Neural progenitor cell (in vitro differentiated cells): ENCODE measurements around the gene ADAMTSL2. TPM values are rescaled to one million over a fixed set of nuclear protein-coding genes. Genes with fewer than 3 reads are reported as not detected.

Experiments used
- DNase-seq: peaks from one replicate; pipeline ENCODE4 v3.0.0-alpha.2; 2016; ENCODE audit warnings: low spot score
- H2AFZ ChIP-seq: fragments of 200-600 bp; sonication (generic); replicated peaks from 2 replicates; pipeline ENCODE4 v1.6.1; 2016; ENCODE audit warnings: antibody characterized with exemption
- H3F3A ChIP-seq: fragments of 200-600 bp; sonication (generic); 2 replicates; pipeline ENCODE4 v1.6.1; 2016; ENCODE audit warnings: antibody characterized with exemption, low read depth
- H3K27ac ChIP-seq: fragments of 200-600 bp; sonication (generic); 2 replicates; pipeline ENCODE4 v1.5.1; 2016; ENCODE audit warnings: mild to moderate bottlenecking
- H3K27me3 ChIP-seq: fragments of 200-600 bp; sonication (generic); 2 replicates; pipeline ENCODE4 v1.6.1; 2016; ENCODE audit warnings: mild to moderate bottlenecking, moderate library complexity
- H3K36me3 ChIP-seq: fragments of 200-600 bp; sonication (generic); 2 replicates; pipeline ENCODE4 v1.5.1; 2016
- H3K4me1 ChIP-seq: fragments of 200-600 bp; sonication (generic); 2 replicates; pipeline ENCODE4 v1.6.1; 2016; ENCODE audit warnings: mixed run types
- H3K4me2 ChIP-seq: fragments of 200-600 bp; sonication (generic); 2 replicates; pipeline ENCODE4 v1.6.1; 2016
- H3K4me3 ChIP-seq: fragments of 200-600 bp; sonication (generic); 2 replicates; pipeline ENCODE4 v1.5.1; 2016
- H3K79me2 ChIP-seq: fragments of 200-600 bp; sonication (generic); 2 replicates; pipeline ENCODE4 v1.6.1; 2016; ENCODE audit warnings: low read depth
- H3K9ac ChIP-seq: fragments of 200-600 bp; sonication (generic); 2 replicates; pipeline ENCODE4 v1.6.1; 2016
- H3K9me3 ChIP-seq: fragments of 200-600 bp; sonication (generic); 2 replicates; pipeline ENCODE4 v1.5.1; 2016; ENCODE audit warnings: low read depth
- H4K20me1 ChIP-seq: fragments of 200-600 bp; sonication (generic); 2 replicates; pipeline ENCODE4 v1.6.1; 2016; ENCODE audit warnings: low read depth
- H3K27ac Mint-ChIP-seq: 3 replicates; pipeline ENCODE4 v1.8.0; 2021; ENCODE audit warnings: mixed read lengths
- H3K27me3 Mint-ChIP-seq: 2 replicates; pipeline ENCODE4 v1.8.0; 2022; ENCODE audit warnings: low read depth, mild to moderate bottlenecking, inconsistent platforms, moderate library complexity, mixed read lengths; ENCODE audit not compliant: insufficient read depth
- H3K36me3 Mint-ChIP-seq: 3 replicates; pipeline ENCODE4 v1.8.0; 2021; ENCODE audit warnings: mixed read lengths
- H3K4me1 Mint-ChIP-seq: 3 replicates; pipeline ENCODE4 v1.8.0; 2021; ENCODE audit warnings: mixed read lengths
- H3K4me3 Mint-ChIP-seq: 3 replicates; pipeline ENCODE4 v1.8.0; 2021; ENCODE audit warnings: mild to moderate bottlenecking, moderate library complexity, mixed read lengths
- H3K9me3 Mint-ChIP-seq: 3 replicates; pipeline ENCODE4 v1.8.0; 2020; ENCODE audit warnings: mixed read lengths
- CTCF ChIP-seq: fragments of 200-600 bp; sonication (generic); IDR thresholded peaks from 2 replicates; pipeline ENCODE4 v1.5.1; 2017; ENCODE audit warnings: antibody characterized with exemption, mild to moderate bottlenecking
- EZH2 ChIP-seq: fragments of 200-600 bp; sonication (generic); IDR thresholded peaks from 2 replicates; pipeline ENCODE4 v1.6.1; 2017; ENCODE audit warnings: antibody characterized with exemption, mild to moderate bottlenecking, moderate library complexity
- EZH2phosphoT487 ChIP-seq: fragments of 200-600 bp; sonication (generic); IDR thresholded peaks from 2 replicates; pipeline ENCODE4 v1.6.1; 2017; ENCODE audit warnings: antibody characterized with exemption
- total RNA-seq: library from RNA; depleted of rRNA; stranded (reverse); fragments of >200 nt; gene quantifications from 2 replicates; pipeline ENCODE4 v1.2.3, GENCODE V29; 2015; ENCODE audit warnings: low replicate concordance

Gene ADAMTSL2
- total RNA-seq, 1 donor from 2014 or later = 0.30 TPM

GRCh38 chr9:133595910-133596309 is 61.4 kb downstream of the ADAMTSL2 start:
- Histone ChIP-seq H3F3A (no peaks in the 10 kb centered on the region), H3K36me3 (no peaks in the 10 kb centered on the region), H3K9me3 (no peaks in the 10 kb centered on the region), H3K9ac (no peak overlapping the region), H4K20me1 (no peaks in the 10 kb centered on the region), H3K27ac (no peak overlapping the region), H3K4me2 (no peak overlapping the region), H3K4me3 (no peak overlapping the region), H3K27me3 (no peaks in the 10 kb centered on the region), H3K79me2 (no peaks in the 10 kb centered on the region), H3K4me1 (no peaks in the 10 kb centered on the region), H2AFZ (no peak overlapping the region)
- Mint-ChIP-seq H3K36me3 (no peaks in the 10 kb centered on the region), H3K27me3 (peaks cover 21% of the 10 kb centered on the region), H3K9me3 (peaks cover 22% of the 10 kb centered on the region), H3K4me3 (no peak overlapping the region), H3K4me1 (no peaks in the 10 kb centered on the region), H3K27ac (no peak overlapping the region)
- DNase-seq = no peak
- no peak for TF ChIP-seq CTCF
- TF ChIP-seq EZH2 = no peak
- no peak for TF ChIP-seq EZH2phosphoT487

GRCh38 chr9:133597316-133597957 is 62.9 kb downstream of the ADAMTSL2 start:
- Histone ChIP-seq H3K27ac (no peak overlapping the region), H4K20me1 (no peaks in the 10 kb centered on the region), H3F3A (no peaks in the 10 kb centered on the region), H3K4me2 (no peak overlapping the region), H3K36me3 (no peaks in the 10 kb centered on the region), H3K9ac (no peak overlapping the region), H3K4me3 (no peak overlapping the region), H2AFZ (no peak overlapping the region), H3K4me1 (no peaks in the 10 kb centered on the region), H3K27me3 (no peaks in the 10 kb centered on the region), H3K79me2 (no peaks in the 10 kb centered on the region), H3K9me3 (no peaks in the 10 kb centered on the region)
- H3K4me3 Mint-ChIP-seq = no peak overlapping the region
- H3K36me3 Mint-ChIP-seq = no peaks in the 10 kb centered on the region
- no peak for DNase-seq
- H3K27ac Mint-ChIP-seq = no peak overlapping the region
- TF ChIP-seq CTCF = no peak
- TF ChIP-seq EZH2 = no peak
- no peak for TF ChIP-seq EZH2phosphoT487
- peaks cover 3% of the 10 kb centered on the region for H3K4me1 Mint-ChIP-seq
- H3K27me3 Mint-ChIP-seq = peaks cover 21% of the 10 kb centered on the region
- H3K9me3 Mint-ChIP-seq = peaks cover 22% of the 10 kb centered on the region

- Mint-ChIP-seq H3K27me3 (peaks cover 15% of the 10 kb centered on the region), H3K4me3 (no peak overlapping the region), H3K9me3 (peaks cover 22% of the 10 kb centered on the region), H3K27ac (no peak overlapping the region), H3K4me1 (peaks cover 3% of the 10 kb centered on the region), H3K36me3 (no peaks in the 10 kb centered on the region)
- Histone ChIP-seq H3F3A (no peaks in the 10 kb centered on the region), H3K9me3 (no peaks in the 10 kb centered on the region), H4K20me1 (no peaks in the 10 kb centered on the region), H3K4me2 (no peak overlapping the region), H3K27me3 (no peaks in the 10 kb centered on the region), H2AFZ (no peak overlapping the region), H3K4me3 (no peak overlapping the region), H3K79me2 (no peaks in the 10 kb centered on the region), H3K9ac (no peak overlapping the region), H3K36me3 (no peaks in the 10 kb centered on the region), H3K4me1 (no peaks in the 10 kb centered on the region), H3K27ac (no peak overlapping the region)
- TF ChIP-seq CTCF = no peak
- no peak for TF ChIP-seq EZH2phosphoT487
- TF ChIP-seq EZH2 = no peak
- no peak for DNase-seq
These were observed 64.5 kb downstream of the ADAMTSL2 start for GRCh38 chr9:133598978-133599377.
